Glomerular visceral epithelial cell (primary cell): Measurements from ENCODE around the gene DHX57.
A peak's percentile ranks its signal among the peaks of the same experiment; 100 is the strongest.
"Not testable (repeated sequence)": the region's sequence is repeated elsewhere in the genome, so short reads cannot be mapped to it uniquely, and the experiment has no call there.

Experiments
- DNase-seq: peaks from one replicate; pipeline ENCODE4 v3.0.0-alpha.2; 2016; ENCODE audit errors: extremely low spot score

The DHX57 gene

DNA sequence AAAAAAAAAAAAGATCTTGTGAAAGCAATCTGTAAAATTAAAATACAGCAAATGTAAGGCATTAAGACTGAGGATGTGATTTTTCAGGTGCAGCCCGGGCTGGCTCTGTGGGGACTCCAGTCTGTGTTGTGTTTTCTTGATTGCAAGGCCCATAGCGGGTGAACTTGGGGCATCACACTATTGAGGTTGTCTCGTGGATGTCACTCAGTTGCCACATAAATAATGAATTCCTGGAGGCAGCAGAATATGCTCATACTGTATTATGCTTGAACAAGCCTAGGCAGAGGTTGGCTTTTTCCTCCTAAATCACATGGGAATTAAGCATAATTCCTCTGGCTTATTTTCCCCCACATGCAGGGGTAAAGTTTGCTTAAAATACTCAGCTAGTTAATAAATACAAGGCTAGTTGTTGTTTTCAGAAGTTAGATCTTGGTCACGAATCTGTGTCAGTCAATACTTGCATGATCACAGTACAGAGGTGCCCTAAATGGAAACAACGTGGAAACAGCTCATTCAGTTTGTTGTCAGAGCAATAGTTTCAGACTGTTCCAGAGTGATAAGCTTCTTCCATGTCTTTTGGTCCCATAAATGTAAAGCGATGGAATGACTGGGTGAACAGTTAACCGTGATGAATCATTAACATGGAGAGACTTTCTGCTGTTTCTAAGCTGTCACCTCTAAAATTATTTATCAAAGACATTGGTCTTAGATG is 81.3 kb downstream of the DHX57 start:
- DNase-seq: peak; percentile 13

GRCh38 chr2:38793511-38793910 is 82.2 kb downstream of the DHX57 start:
- no peak for DNase-seq

DNA sequence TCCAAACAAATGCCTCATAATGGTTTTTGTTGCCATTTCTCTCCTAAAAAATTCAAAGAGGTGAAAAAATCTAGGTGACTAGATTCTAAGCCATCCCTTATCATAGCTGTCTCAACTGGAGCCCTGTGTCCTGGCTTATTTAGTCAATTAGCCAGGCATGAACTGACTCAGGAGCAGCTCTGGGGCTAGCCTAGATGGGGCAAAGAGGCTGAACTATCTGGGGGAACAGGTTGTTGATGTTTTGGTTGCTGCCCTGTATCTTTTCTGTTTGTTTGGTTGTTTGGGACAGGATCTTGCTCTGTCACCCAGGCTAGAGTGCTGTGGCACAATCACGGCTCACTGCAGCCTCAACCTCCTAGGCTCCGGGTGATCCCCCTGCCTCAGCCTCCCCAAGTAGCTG is 83.0 kb downstream of the DHX57 start:
- no peak for DNase-seq

DNA sequence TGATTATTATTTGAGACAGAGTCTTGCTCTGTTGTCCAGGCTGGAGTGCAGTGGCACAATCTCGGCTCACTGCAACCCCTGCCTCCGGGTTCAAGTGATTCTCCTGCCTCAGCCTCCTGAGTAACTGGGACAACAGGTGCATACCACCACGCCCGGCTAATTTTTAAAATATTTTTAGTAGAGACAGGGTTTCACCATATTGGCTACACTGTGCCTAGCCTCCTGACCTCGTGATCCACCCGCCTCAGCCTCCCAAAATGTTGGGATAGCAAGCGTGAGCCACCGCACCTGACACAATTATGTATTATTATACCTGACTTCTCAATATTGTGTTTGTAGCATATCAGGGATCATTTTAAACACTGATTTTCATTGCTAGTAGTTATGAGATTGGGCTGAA is 83.4 kb downstream of the DHX57 start:
- DNase-seq: not testable (repeated sequence)

GRCh38 chr2:38791744-38792143 is 84.0 kb downstream of the DHX57 start:
- no peak for DNase-seq

GRCh38 chr2:38789691-38790090 is 86.0 kb downstream of the DHX57 start:
- no peak for DNase-seq

DNA sequence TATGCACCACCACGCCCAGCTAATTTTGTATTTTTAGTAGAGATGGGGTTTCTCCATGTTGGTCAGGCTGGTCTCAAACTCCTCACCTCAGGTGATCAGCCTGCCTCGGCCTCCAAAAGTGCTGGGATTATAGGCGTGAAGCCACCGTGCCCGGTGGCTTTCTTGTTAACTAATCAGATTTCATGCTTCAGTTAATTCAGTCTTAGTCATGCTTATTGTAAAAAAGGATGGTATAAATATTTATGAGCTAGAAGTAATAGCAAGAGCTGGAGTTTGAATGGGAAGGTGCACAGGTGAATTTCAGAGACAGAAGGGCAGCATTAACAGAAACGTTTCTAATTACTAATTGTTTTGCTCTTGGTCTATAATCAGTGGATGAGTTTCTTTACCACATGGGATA is 87.4 kb downstream of the DHX57 start:
- DNase-seq: peak; percentile 21

DNA sequence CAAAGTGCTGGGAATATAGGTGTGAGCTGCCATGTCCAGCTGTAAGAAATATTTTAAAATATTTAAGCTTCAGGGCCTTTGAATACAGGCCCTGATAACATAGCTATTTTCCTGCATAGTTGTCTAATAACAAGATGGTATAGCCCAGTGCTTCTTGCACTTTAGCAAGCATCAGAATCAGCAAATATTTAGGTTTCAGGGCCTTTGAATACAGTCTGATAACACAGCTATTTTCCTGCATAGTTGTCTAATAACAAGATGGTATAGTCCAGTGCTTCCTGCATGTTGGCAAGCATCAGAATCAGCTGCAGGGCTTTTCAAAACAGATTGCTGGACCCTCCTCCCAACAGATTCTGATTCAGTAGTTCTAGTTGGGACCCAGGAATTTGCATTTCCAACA is 92.1 kb downstream of the DHX57 start:
- no peak for DNase-seq

GRCh38 chr2:38778687-38779082 is 97.0 kb downstream of the DHX57 start:
- no peak for DNase-seq

DNA sequence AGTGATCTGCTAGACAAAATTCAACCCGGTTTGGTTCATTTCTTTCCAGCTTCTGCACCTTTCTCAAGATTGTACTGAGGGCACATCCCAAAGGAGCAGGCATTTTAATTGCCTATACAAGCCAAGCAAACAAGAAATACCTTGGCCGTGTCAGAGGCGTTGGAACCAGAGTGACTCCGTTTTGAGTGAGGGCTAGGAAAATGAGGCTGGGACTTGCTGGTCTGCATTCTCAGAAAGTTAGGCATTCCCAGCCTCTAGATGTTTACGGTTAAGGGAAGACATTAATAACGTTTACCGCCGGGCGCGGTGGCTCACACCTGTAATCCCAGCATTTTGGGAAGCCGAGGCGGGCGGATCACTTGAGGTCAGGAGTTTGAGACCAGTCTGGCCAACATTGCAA is 99.2 kb downstream of the DHX57 start:
- no peak for DNase-seq

GRCh38 chr2:38775921-38776225 is 99.9 kb downstream of the DHX57 start:
- DNase-seq: no peak

DNA sequence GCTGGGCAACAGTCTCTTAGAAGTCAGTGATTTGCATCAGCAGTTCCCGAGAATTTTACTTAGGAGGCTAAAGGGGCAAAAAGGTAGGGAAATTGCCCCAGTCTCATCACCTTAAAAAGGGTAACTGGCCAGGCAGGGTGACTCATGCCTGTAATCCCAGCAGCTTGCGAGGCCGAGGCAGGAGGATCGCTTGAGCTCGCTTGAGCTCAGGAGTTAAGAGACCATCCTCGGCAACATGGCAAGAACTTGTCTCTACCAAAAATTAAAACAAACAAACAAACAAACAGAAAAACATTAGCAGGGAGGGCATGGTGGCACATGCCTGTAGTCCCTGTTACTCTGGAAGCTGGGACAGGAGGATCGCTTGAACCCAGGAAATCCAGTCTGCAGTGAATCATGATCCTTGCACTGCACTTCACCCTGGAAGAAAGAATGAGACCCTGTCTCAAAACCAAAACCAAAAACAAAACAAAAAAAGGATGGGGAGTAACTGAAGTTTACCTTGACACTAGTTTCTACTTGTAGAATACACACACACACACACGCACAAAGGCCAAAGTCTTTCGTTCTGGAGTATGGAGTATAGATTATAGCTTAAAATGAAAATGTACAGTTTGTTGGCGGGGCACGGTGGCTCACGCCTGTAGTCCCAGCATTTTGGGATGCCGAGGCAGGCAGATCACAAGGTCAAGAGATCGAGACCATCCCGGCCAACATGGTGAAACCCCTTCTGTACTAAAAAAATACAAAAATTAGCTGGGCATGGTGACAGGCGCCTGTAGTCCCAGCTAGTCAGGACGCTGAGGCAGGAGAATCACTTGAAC is 100.4 kb downstream of the DHX57 start:
- DNase-seq: no peak

GRCh38 chr2:38771632-38772031 is 104.1 kb downstream of the DHX57 start:
- peak; percentile 76 for DNase-seq

- DNase-seq: no peak
These were observed 110.2 kb downstream of the DHX57 start for GRCh38 chr2:38765551-38765950.

GRCh38 chr2:38765149-38765548 is 110.6 kb downstream of the DHX57 start:
- peak; percentile 70 for DNase-seq

DNA sequence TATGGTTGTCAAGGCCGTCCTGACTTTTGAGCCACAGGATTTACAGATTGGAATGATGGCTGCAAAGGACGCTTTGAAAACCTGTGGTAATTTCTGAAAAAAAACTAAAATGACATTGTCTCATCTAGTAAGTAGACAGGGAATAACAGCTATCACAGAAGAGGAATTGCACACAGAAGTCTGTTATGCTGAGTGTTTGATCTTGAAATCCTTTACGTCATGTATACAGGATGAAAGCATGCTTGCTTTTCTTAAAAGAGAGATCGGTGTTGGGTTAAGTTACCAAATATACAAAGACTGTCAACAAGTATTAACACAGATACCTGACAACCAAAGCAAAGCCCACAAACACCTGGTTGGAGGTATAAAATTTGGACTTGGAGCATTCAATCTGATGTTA is 112.0 kb downstream of the DHX57 start:
- DNase-seq: no peak

DNA sequence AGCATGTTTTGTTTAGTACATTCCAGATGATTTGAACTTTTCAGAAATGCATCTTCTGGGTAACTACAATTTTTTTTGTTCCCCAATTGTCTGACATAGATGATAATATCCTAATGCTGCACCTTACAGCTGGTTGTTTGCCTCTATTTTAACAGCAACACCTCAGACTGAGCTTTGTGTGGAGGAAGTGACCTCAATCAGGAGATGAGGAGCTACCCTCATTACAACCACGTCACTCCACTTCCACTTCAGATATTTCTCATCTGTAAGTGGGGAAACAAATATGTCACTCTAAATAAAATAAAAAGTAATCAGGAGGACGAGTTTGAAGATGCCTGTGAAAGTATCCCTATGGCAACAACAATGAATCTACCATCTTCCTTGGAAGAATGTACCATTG is 112.5 kb downstream of the DHX57 start:
- DNase-seq: no peak

GRCh38 chr2:38755891-38756290 is 119.8 kb downstream of the DHX57 start:
- DNase-seq: not testable (repeated sequence)

DNA sequence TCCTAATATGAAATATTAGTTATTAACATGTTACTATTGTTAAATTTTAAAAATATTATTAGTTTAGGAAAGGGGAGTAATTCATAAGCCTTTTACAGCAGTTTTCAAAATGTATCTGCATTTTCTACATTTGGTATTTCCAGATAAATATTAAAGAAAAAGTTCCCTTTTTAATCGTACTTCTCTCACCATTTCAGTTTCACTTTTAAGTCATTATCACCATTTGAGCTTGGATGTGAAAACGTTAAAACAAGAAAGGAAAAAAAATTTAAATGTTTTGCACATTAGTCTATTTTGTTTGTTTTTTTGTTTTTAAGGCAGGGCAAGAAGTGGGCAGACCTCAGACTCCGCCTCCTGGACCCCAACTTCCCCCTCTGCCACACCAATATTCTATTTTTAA is 121.2 kb downstream of the DHX57 start:
- no peak for DNase-seq

- no peak for DNase-seq
These were observed 121.7 kb downstream of the DHX57 start for GRCh38 chr2:38754049-38754448.

- no peak for DNase-seq
These were observed 123.9 kb downstream of the DHX57 start for GRCh38 chr2:38751596-38752410.

GRCh38 chr2:38750891-38751595 is 124.7 kb downstream of the DHX57 start, which contains the start of gene SRSF7:
Gene SRSF7, minus strand, starts transcription at chr2:38751361. Its CDS starts 105 bp downstream, at chr2:38751256.
- peak; percentile 97 for DNase-seq
